ENCODE measurements around the gene RAPGEF4.

RAPGEF4 gene

GRCh38 chr2:172855588-172855987 is 119.9 kb downstream of the RAPGEF4 start:
- Histone ChIP-seq H3K9me3 (ENCODE audit: control insufficient read depth, insufficient read depth, low read length) (0 out of 2 replicates have a peak, but pooled peaks cover 3% of the 10 kb centered on the region), H3K27ac (ENCODE audit: low read depth, low read length) (no peak overlapping the region), H3K79me2 (ENCODE audit: control insufficient read depth, low read length) (no peaks in the 10 kb centered on the region), H4K20me1 (ENCODE audit: control insufficient read depth, insufficient read depth, low read depth, low read length) (no peaks in the 10 kb centered on the region), H3K4me2 (ENCODE audit: low read length) (no peak overlapping the region), H3F3A (ENCODE audit: control insufficient read depth, insufficient read depth) (no peaks in the 10 kb centered on the region), H3K4me3 (ENCODE audit: low read length) (no peak overlapping the region), H3K4me1 (ENCODE audit: control insufficient read depth, low read length) (no peaks in the 10 kb centered on the region), H3K36me3 (ENCODE audit: control insufficient read depth, low read length) (no peaks in the 10 kb centered on the region), H3K9me2 (replicated peaks; ENCODE audit: control insufficient read depth, low read length) (no peaks in the 10 kb centered on the region), H3K27me3 (ENCODE audit: control insufficient read depth, low read length) (peaks cover 7% of the 10 kb centered on the region; the same call in 1 of the 2 replicates)
- TF ChIP-seq CTCF (IDR thresholded peaks at IDR 0.05; ENCODE audit: low read depth, low read length, poor library complexity, severe bottlenecking) (no peak), EZH2phosphoT487 (IDR thresholded peaks at IDR 0.05; ENCODE audit: borderline replicate concordance, low read length) (no peak)

GRCh38 chr2:172856606-172857005 is 121.0 kb downstream of the RAPGEF4 start:
- Histone ChIP-seq H3K36me3 (ENCODE audit: control insufficient read depth, low read length) (no peaks in the 10 kb centered on the region), H3K79me2 (ENCODE audit: control insufficient read depth, low read length) (no peaks in the 10 kb centered on the region), H3F3A (ENCODE audit: control insufficient read depth, insufficient read depth) (no peaks in the 10 kb centered on the region), H3K4me1 (ENCODE audit: control insufficient read depth, low read length) (no peaks in the 10 kb centered on the region), H3K9me2 (replicated peaks; ENCODE audit: control insufficient read depth, low read length) (no peaks in the 10 kb centered on the region), H4K20me1 (ENCODE audit: control insufficient read depth, insufficient read depth, low read depth, low read length) (no peaks in the 10 kb centered on the region), H3K27me3 (ENCODE audit: control insufficient read depth, low read length) (peaks cover 14% of the 10 kb centered on the region; the same call in 1 of the 2 replicates), H3K4me3 (ENCODE audit: low read length) (no peak overlapping the region), H3K9me3 (ENCODE audit: control insufficient read depth, insufficient read depth, low read length) (0 out of 2 replicates have a peak, but pooled peaks cover 3% of the 10 kb centered on the region), H3K27ac (ENCODE audit: low read depth, low read length) (no peak overlapping the region), H3K4me2 (ENCODE audit: low read length) (no peak overlapping the region)
- TF ChIP-seq CTCF (IDR thresholded peaks at IDR 0.05; ENCODE audit: low read depth, low read length, poor library complexity, severe bottlenecking) (no peak), EZH2phosphoT487 (IDR thresholded peaks at IDR 0.05; ENCODE audit: borderline replicate concordance, low read length) (no peak)

- TF ChIP-seq CTCF (IDR thresholded peaks at IDR 0.05; ENCODE audit: low read depth, low read length, poor library complexity, severe bottlenecking) (no peak), EZH2phosphoT487 (IDR thresholded peaks at IDR 0.05; ENCODE audit: borderline replicate concordance, low read length) (no peak)
- H3K27ac ChIP-seq (ENCODE audit: low read depth, low read length), result no peak overlapping the region
- no peaks in the 10 kb centered on the region for H3K79me2 ChIP-seq (ENCODE audit: control insufficient read depth, low read length)
- no peaks in the 10 kb centered on the region for H3F3A ChIP-seq (ENCODE audit: control insufficient read depth, insufficient read depth)
- no peaks in the 10 kb centered on the region for H3K36me3 ChIP-seq (ENCODE audit: control insufficient read depth, low read length)
- H3K4me3 ChIP-seq (ENCODE audit: low read length), result no peak overlapping the region
- H3K9me2 ChIP-seq (replicated peaks; ENCODE audit: control insufficient read depth, low read length), result no peaks in the 10 kb centered on the region
- no peaks in the 10 kb centered on the region for H3K4me1 ChIP-seq (ENCODE audit: control insufficient read depth, low read length)
- H3K4me2 ChIP-seq (ENCODE audit: low read length), result no peak overlapping the region
- H3K9me3 ChIP-seq (ENCODE audit: control insufficient read depth, insufficient read depth, low read length), result 0 out of 2 replicates have a peak, but pooled peaks cover 3% of the 10 kb centered on the region
- H3K27me3 ChIP-seq (ENCODE audit: control insufficient read depth, low read length), result peaks cover 20% of the 10 kb centered on the region; the same call in 1 of the 2 replicates
- no peaks in the 10 kb centered on the region for H4K20me1 ChIP-seq (ENCODE audit: control insufficient read depth, insufficient read depth, low read depth, low read length)
These were observed 122.8 kb downstream of the RAPGEF4 start for GRCh38 chr2:172858473-172858745.
